DND-41 (cell line): ENCODE data around the gene ZNRF1.

Source experiments
- ATAC-seq: fragments of 200-7000 bp; cut with Tn5 transposase; 3 replicates; pipeline ENCODE4 v1.9.1; 2021; ENCODE audit warnings: low read depth; ENCODE audit not compliant: insufficient read depth
- DNase-seq: peaks from one replicate; pipeline ENCODE4 v3.0.0-alpha.2; 2020
- H2AFZ ChIP-seq: 2 replicates; pipeline ENCODE4 v1.6.0; 2012; ENCODE audit warnings: low read depth, low read length
- H3K27ac ChIP-seq: 2 replicates; pipeline ENCODE4 v1.5.1; 2012; ENCODE audit warnings: low read length, inconsistent platforms
- H3K27me3 ChIP-seq: fragments of 200-600 bp; sonication (generic); 2 replicates; pipeline ENCODE4 v1.6.0; 2012; ENCODE audit warnings: low read length, mild to moderate bottlenecking, inconsistent platforms; ENCODE audit not compliant: insufficient read depth, poor library complexity
- H3K36me3 ChIP-seq: 2 replicates; pipeline ENCODE4 v1.5.1; 2012; ENCODE audit warnings: low read length, inconsistent platforms; ENCODE audit not compliant: insufficient read depth
- H3K4me1 ChIP-seq: 2 replicates; pipeline ENCODE4 v1.5.1; 2012; ENCODE audit warnings: mild to moderate bottlenecking, low read length; ENCODE audit not compliant: insufficient read depth
- H3K4me2 ChIP-seq: 2 replicates; pipeline ENCODE4 v1.6.0; 2012; ENCODE audit warnings: mild to moderate bottlenecking, moderate library complexity, low read length, inconsistent platforms; ENCODE audit not compliant: insufficient read depth
- H3K4me3 ChIP-seq, 2 experiments: fragments of 200-600 bp in 1 of 2; shearing (Covaris generic) in 1 of 2; 2 replicates each; pipeline ENCODE4 v1.5.1; 2012 to 2016; ENCODE audit warnings: inconsistent platforms in 2 of 2, low read length in 2 of 2, mild to moderate bottlenecking in 2 of 2, low read depth in 1 of 2, moderate library complexity in 1 of 2
- H3K79me2 ChIP-seq: 2 replicates; pipeline ENCODE4 v1.6.0; 2012; ENCODE audit warnings: low read length, inconsistent platforms; ENCODE audit not compliant: insufficient read depth
- H3K9ac ChIP-seq: 2 replicates; pipeline ENCODE4 v1.6.0; 2012; ENCODE audit warnings: low read depth, mild to moderate bottlenecking, inconsistent platforms, low read length, moderate library complexity
- H3K9me3 ChIP-seq: 2 replicates; pipeline ENCODE4 v1.5.1; 2012; ENCODE audit warnings: low read length, moderate library complexity, mild to moderate bottlenecking, inconsistent platforms; ENCODE audit not compliant: insufficient read depth, severe bottlenecking
- H4K20me1 ChIP-seq: 2 replicates; pipeline ENCODE4 v1.6.0; 2012; ENCODE audit warnings: low read length; ENCODE audit not compliant: insufficient read depth
- EZH2 ChIP-seq: IDR thresholded peaks from 3 replicates; pipeline ENCODE4 v1.6.1; 2012; ENCODE audit warnings: borderline replicate concordance, low read depth, mild to moderate bottlenecking, moderate library complexity, low read length, inconsistent platforms; ENCODE audit not compliant: severe bottlenecking
- TF ChIP-seq, protein P1 (sequence below): IDR thresholded peaks from 2 replicates; pipeline ENCODE4 v1.5.1; 2012; ENCODE audit warnings: borderline replicate concordance, low read length, moderate library complexity, mild to moderate bottlenecking; ENCODE audit not compliant: poor library complexity, severe bottlenecking; ENCODE audit errors: extremely low read depth

The ZNRF1 gene

DNA sequence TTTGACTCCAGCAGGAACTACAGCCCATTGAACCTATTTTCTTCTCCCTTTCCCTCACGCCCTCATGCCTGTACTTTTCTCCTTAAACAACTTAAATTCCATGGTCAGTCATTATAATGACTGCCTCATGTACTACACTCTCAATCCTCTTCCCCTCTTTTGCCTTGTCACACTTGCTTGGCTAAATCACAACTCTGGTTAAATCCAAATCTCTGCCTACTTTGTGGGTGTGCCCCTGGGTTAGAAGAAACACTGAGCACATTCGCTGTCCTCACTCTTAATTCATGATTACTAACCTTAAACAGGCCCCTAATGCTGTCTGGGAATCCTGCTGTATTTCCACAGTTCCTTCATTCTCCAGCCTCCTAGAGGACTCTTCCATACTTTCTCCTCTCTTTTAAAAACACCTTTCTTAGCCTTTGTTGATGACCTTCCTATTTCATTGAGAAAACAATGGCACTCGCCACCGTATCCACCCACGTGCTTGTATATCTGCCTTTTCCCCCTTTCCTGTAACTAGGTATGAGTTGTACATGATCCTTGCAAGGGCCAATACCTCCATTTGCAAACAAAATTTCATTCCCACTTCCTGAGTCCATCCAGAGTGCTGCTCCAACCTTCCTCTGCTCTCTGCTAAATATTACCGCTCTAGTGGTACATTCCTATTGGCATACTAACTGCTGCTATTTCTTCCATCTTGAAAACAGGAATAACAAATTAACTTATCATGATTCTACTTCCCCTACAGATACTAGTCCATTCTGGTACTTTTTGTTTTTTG, 28.9 kb downstream of the ZNRF1 start:
- H3K4me3 ChIP-seq: no peak overlapping the region
- no peak overlapping the region for H3K4me2 ChIP-seq
- H4K20me1 ChIP-seq: peaks cover 76% of the 10 kb centered on the region
- no peak for DNase-seq
- H3K4me1 ChIP-seq: peaks cover 29% of the 10 kb centered on the region
- H2AFZ ChIP-seq: no peak overlapping the region
- peaks cover 98% of the 10 kb centered on the region for H3K79me2 ChIP-seq
- no peak for ATAC-seq
- no peaks in the 10 kb centered on the region for H3K27me3 ChIP-seq
- H3K9ac ChIP-seq: no peak overlapping the region
- TF ChIP-seq, protein P1, sequence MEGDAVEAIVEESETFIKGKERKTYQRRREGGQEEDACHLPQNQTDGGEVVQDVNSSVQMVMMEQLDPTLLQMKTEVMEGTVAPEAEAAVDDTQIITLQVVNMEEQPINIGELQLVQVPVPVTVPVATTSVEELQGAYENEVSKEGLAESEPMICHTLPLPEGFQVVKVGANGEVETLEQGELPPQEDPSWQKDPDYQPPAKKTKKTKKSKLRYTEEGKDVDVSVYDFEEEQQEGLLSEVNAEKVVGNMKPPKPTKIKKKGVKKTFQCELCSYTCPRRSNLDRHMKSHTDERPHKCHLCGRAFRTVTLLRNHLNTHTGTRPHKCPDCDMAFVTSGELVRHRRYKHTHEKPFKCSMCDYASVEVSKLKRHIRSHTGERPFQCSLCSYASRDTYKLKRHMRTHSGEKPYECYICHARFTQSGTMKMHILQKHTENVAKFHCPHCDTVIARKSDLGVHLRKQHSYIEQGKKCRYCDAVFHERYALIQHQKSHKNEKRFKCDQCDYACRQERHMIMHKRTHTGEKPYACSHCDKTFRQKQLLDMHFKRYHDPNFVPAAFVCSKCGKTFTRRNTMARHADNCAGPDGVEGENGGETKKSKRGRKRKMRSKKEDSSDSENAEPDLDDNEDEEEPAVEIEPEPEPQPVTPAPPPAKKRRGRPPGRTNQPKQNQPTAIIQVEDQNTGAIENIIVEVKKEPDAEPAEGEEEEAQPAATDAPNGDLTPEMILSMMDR: no peak
- no peak for TF ChIP-seq EZH2
- H3K36me3 ChIP-seq: peaks cover 39% of the 10 kb centered on the region
- no peaks in the 10 kb centered on the region for H3K9me3 ChIP-seq
- no peak overlapping the region for H3K27ac ChIP-seq

GRCh38 chr16:75028544-75029135, 29.8 kb downstream of the ZNRF1 start:
- DNase-seq: no peak
- Histone ChIP-seq H3K4me2 (no peak overlapping the region), H3K79me2 (peaks cover 98% of the 10 kb centered on the region), H3K36me3 (peaks cover 38% of the 10 kb centered on the region), H4K20me1 (peaks cover 77% of the 10 kb centered on the region), H3K4me3 (no peak overlapping the region), H3K9ac (no peak overlapping the region), H3K9me3 (no peaks in the 10 kb centered on the region), H3K27me3 (no peaks in the 10 kb centered on the region), H3K27ac (no peak overlapping the region), H3K4me1 (peaks cover 19% of the 10 kb centered on the region), H2AFZ (no peak overlapping the region)
- TF ChIP-seq, protein P1: no peak
- no peak for TF ChIP-seq EZH2
- no peak for ATAC-seq

DNA sequence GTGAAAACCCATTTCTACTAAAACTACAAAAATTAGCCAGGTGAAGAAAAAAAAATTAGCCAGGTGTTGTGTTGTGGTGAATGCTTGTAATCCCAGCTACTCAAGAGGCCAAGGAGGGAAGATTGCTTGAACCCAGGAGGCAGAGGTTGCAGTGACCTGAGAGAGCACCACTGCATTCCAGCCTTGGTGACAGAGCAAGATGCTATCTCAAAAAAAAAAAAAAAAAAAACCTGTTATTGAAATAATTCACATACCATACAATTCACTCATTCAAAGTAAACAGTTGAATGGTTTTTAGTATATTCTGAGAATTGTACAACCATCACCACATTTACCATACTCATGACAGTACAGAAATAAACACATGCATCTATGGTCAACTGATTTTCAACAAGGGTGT, 31.0 kb downstream of the ZNRF1 start:
- H3K4me2 ChIP-seq: no peak overlapping the region
- no peaks in the 10 kb centered on the region for H3K27me3 ChIP-seq
- DNase-seq (no peak), ATAC-seq (no peak)
- no peaks in the 10 kb centered on the region for H3K9me3 ChIP-seq
- no peak overlapping the region for H3K4me3 ChIP-seq
- H3K9ac ChIP-seq: no peak overlapping the region
- peaks cover 98% of the 10 kb centered on the region for H3K79me2 ChIP-seq
- no peak for TF ChIP-seq EZH2
- TF ChIP-seq, protein P1: no peak
- peaks cover 77% of the 10 kb centered on the region for H4K20me1 ChIP-seq
- H3K27ac ChIP-seq: no peak overlapping the region
- peaks cover 8% of the 10 kb centered on the region for H3K4me1 ChIP-seq
- no peak overlapping the region for H2AFZ ChIP-seq
- H3K36me3 ChIP-seq: peaks cover 45% of the 10 kb centered on the region
